Fibroblast of skin of scalp (primary cell): ENCODE measurements around the gene EIF2AK3.
A peak's percentile ranks its signal among the peaks of the same experiment; 100 is the strongest.

Source experiments
- DNase-seq: peaks from one replicate; pipeline ENCODE4 v3.0.0-alpha.2; 2013

Gene EIF2AK3

DNA sequence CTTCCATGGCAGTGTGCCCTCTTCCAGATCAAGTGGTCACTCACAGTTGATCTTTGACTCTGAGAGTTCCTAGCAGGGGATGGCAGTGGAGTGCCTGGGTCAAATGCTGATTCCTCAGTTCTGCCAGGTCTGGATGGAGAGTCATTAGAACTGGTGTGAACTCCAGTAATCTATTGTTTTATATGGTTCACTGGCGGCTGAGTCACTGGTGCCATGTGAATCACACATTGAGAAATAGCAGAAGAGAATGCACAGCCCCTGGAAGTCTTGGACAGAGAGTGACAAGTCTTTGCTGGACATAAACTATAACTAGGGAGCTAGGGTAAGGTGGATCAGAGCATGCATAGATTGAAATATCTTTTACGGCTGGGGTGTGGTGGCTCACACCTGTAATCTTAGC is 86.9 kb downstream of the EIF2AK3 start:
- DNase-seq: no peak

DNA sequence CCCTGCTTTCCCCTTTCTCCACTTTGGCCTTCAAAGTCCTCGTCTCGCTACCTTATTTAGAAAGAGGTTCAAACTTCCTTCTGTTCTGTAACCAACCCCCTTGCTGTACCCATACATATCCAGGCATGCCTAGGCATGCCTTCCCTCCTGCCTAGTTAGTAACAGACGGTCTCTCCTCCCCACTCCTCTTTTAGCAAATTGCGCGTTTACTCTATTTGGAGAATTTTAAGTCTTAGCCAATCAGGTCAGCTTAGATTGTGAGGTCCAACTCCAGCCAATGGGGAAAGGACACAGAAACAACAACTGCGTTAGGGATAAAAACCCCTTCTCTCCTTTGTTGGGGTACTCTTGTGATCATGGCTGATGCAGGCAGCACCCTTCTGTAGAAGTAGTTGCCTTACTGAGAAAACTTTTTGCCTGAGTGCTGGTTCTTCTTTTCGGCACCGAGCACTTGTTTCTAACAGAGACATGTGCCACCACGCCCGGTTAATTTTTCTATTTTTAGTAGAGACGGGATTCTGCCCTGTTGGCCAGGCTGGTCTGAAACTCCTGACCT is 88.8 kb downstream of the EIF2AK3 start:
- no peak for DNase-seq

DNA sequence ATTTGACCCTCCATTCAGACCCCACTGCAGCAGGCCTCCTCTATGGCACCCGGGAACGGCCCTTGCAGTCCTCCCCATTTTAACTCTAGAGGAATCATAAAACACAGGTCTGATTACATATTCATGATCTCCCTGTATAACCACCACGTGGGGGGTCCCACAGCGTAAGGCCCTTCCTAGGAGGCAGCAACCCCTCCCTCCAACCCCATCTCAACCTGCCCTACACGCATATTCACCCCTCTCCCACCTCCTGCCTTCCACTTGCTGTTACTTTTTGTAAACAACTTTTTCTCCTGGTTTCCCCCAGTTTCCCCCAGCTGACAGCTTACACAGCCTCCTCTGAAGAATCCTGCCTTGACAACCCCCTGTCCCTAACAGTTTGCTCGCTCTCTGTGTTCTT is 89.6 kb downstream of the EIF2AK3 start:
- no peak for DNase-seq

DNA sequence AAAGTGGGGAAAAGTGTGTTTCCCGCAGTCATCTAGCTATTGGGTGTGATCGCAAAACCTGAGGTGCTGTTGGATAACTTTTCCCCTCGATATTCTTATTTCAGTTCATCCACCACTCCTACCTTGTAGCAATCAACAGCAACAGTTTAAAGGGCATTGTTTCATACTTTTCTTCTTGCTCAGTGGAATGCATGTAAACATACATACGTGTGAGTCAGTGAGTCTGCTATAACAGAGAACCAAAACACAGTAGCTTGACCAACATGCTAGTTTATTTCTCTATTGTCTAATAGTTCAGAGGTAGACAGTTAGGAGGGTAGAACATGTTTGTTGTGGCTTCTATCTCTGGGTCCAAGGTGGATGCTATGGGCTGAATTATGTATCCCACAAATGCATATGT is 97.2 kb downstream of the EIF2AK3 start:
- no peak for DNase-seq

DNA sequence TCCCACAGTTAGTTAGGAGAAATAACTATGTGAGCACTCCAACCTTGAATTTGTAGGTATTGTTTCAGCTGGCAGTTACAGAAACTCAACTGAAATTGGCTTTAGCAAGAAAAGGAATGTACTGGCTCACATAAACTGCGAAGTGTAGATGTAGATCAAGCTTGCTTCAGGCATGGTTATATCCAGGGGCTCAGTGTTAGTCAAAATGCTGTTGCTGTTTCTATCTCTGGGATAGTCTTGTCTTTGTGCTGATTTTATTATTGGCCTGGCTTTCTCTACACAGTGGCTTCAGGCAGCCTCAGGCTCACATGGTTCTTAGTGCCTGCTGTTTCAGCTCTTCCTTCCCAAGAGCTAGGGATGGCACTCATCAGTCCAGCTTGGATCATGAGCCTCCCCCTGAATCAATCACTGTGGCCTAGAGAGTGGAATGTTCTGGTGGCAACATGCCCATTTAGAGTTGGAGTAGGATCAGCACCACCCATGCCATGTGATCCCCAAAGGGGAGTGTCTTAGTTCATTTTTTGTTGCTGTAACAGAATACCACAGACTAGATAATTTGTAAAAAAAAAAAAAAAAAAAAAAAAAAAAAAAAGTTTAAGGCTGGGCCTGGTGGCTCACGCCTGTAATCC is 105.7 kb downstream of the EIF2AK3 start:
- DNase-seq: peak; percentile 33

DNA sequence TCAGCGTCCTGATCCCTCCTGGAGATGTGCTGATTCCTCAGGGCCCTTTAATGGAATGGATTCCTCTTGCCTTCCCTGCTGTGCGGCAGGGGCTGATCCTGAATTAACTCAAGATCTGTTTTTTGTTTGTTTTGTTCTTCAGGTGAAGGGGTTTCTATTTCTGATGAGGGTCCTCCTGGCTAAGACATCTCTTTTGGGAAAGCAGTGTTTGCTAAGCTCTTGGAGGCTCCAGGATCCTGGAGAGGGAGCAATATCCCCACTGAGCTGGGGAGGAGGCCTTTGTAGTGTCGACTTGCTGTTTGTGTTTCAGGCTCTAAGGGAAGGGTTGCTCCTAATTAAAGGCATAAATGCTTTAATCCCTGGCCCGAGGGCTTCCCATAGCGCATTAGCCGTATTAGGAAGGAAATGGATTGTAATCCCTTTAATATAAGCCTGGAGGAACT is 109.5 kb downstream of the EIF2AK3 start:
- DNase-seq: no peak
